GM19324 (cell line): Measurements from ENCODE around the gene RUSC1.

ENCODE experiments used
- ATAC-seq: cut with Tn5 transposase; IDR thresholded peaks from one replicate; pipeline ENCODE4 v1.9.1; 2021; ENCODE audit warnings: mild to moderate bottlenecking, moderate library complexity; ENCODE audit not compliant: unreplicated experiment, low FRiP score

Gene RUSC1

GRCh38 chr1:155295183-155295941 is 25.3 kb upstream of the RUSC1 start:
- no peak for ATAC-seq

- ATAC-seq, result no peak
Measured at GRCh38 chr1:155295942-155296267, 24.8 kb upstream of the RUSC1 start.

GRCh38 chr1:155296661-155297060 is 24.0 kb upstream of the RUSC1 start:
- ATAC-seq, result no peak

- no peak for ATAC-seq
Measured at GRCh38 chr1:155297384-155297783, 23.3 kb upstream of the RUSC1 start.

- no peak for ATAC-seq
Measured at GRCh38 chr1:155300024-155300423, 20.7 kb upstream of the RUSC1 start.

GRCh38 chr1:155300553-155301329 is 20.0 kb upstream of the RUSC1 start:
- ATAC-seq, result no peak

- no peak for ATAC-seq
Measured at GRCh38 chr1:155301342-155301841, 19.3 kb upstream of the RUSC1 start, which contains the start of gene PKLR. PKLR (minus strand) TSS chr1:155301438; CDS start chr1:155301395, 43 bp downstream.

GRCh38 chr1:155304558-155305063 is 16.1 kb upstream of the RUSC1 start:
- ATAC-seq, result no peak

GRCh38 chr1:155305881-155306391 is 14.8 kb upstream of the RUSC1 start:
- no peak for ATAC-seq

GRCh38 chr1:155307247-155307740 is 13.4 kb upstream of the RUSC1 start:
- no peak for ATAC-seq

GRCh38 chr1:155308493-155309422 is 11.9 kb upstream of the RUSC1 start, which contains the start of gene FDPS:
FDPS (plus strand) TSS chr1:155308866; CDS start chr1:155309790, 924 bp downstream.
- ATAC-seq, result peak; percentile 97

- no peak for ATAC-seq
Measured at GRCh38 chr1:155309423-155310021, 11.2 kb upstream of the RUSC1 start.

GRCh38 chr1:155313261-155313660 is 7.4 kb upstream of the RUSC1 start:
- ATAC-seq, result no peak

- no peak for ATAC-seq
Measured at GRCh38 chr1:155316922-155317321, 3.8 kb upstream of the RUSC1 start.

GRCh38 chr1:155318082-155318481 is 2.6 kb upstream of the RUSC1 start:
- no peak for ATAC-seq

- no peak for ATAC-seq
Measured at GRCh38 chr1:155319536-155319935, 1.2 kb upstream of the RUSC1 start.

GRCh38 chr1:155320252-155320651 is 442 bp upstream of the RUSC1 start:
- ATAC-seq, result no peak

- ATAC-seq, result no peak
Measured at GRCh38 chr1:155321639-155322503, 1.2 kb downstream of the RUSC1 start.

- ATAC-seq, result no peak
Measured at GRCh38 chr1:155322571-155322952, 1.9 kb downstream of the RUSC1 start.
